GM12892 (cell line): Measurements from ENCODE around the gene CNGB1.

Experiments used
- POLR2A ChIP-seq: IDR thresholded peaks from 2 replicates; pipeline ENCODE4 v1.6.1; 2011; ENCODE audit warnings: low read depth, low read length, control low read depth
- POLR2AphosphoS5 ChIP-seq: IDR thresholded peaks from 2 replicates; pipeline ENCODE4 v1.6.1; 2011; ENCODE audit warnings: low read depth, low read length, control low read depth
- TAF1 ChIP-seq: IDR thresholded peaks from 2 replicates; pipeline ENCODE4 v1.6.1; 2011; ENCODE audit warnings: low read depth, mild to moderate bottlenecking, control low read depth, low read length, borderline replicate concordance

DNA sequence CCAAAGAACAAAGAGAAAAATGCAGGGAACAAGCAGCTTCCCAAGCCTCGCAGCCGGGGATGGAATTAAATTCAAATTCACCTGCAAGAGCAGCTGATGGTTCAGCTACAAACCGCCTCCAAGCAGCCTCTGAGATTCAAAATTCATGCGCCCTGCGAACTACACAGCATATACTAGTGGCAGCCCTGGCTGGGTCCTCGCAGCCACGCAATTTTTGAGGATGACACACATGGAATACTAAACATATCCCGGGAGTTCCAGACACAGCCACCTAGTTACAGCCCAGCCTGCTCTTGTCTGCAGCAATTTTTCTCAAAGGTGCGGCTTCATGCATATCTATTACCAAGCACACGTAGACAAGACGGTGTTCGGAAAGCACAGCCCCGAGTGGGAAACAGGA lies 132.8 kb downstream of the CNGB1 start:
- no peak for TF ChIP-seq POLR2A
- no peak for TF ChIP-seq TAF1
- no peak for TF ChIP-seq POLR2AphosphoS5
